OCI-LY3 (cell line): ENCODE measurements around the gene HYI.
"Not testable (repeated sequence)": the region's sequence is repeated elsewhere in the genome, so short reads cannot be mapped to it uniquely, and the experiment has no call there.

Experiments used
- H2AFZ ChIP-seq: fragments of 200-600, 300-600 bp; shearing (Covaris generic); 2 replicates; pipeline ENCODE4 v1.6.0; 2014; ENCODE audit warnings: antibody characterized with exemption, low read depth, low read length
- H3K27ac ChIP-seq: fragments of 200-600, 300-600 bp; sonication (generic); 2 replicates; pipeline ENCODE4 v1.5.1; 2014; ENCODE audit warnings: mild to moderate bottlenecking, low read length, moderate library complexity, mixed read lengths
- H3K27me3 ChIP-seq: fragments of 200-600, 300-600 bp; sonication (generic); 2 replicates; pipeline ENCODE4 v1.6.1; 2014; ENCODE audit warnings: low read depth, low read length, mixed read lengths
- H3K36me3 ChIP-seq: fragments of 200-600, 300-600 bp; sonication (generic); replicated peaks from 2 replicates; pipeline ENCODE3; 2014; ENCODE audit warnings: low read depth, low read length, mixed read lengths
- H3K4me1 ChIP-seq: fragments of 300-600, 200-600 bp; sonication (generic); 2 replicates; pipeline ENCODE4 v1.6.1; 2014; ENCODE audit warnings: low read length, mixed read lengths
- H3K4me2 ChIP-seq: fragments of 200-600, 300-600 bp; sonication (generic); 2 replicates; pipeline ENCODE4 v1.6.1; 2014; ENCODE audit warnings: low read length, mixed read lengths
- H3K4me3 ChIP-seq: fragments of 300-600, 200-600 bp; sonication (generic); 2 replicates; pipeline ENCODE4 v1.5.1; 2014; ENCODE audit warnings: antibody characterized with exemption, mild to moderate bottlenecking, low read length, moderate library complexity
- H3K79me2 ChIP-seq: fragments of 300-600, 200-600 bp; shearing (Covaris generic); 2 replicates; pipeline ENCODE4 v1.6.1; 2014; ENCODE audit warnings: mild to moderate bottlenecking, low read length, mixed read lengths
- H3K9ac ChIP-seq: fragments of 300-600, 200-600 bp; shearing (Covaris generic); 2 replicates; pipeline ENCODE4 v1.6.0; 2014; ENCODE audit warnings: mild to moderate bottlenecking, low read length, moderate library complexity
- H3K9me3 ChIP-seq: fragments of 200-600, 300-600 bp; shearing (Covaris generic); 2 replicates; pipeline ENCODE4 v1.6.1; 2014; ENCODE audit warnings: low read length, mixed read lengths; ENCODE audit not compliant: insufficient read depth
- H4K20me1 ChIP-seq: fragments of 200-600, 300-600 bp; sonication (generic); 2 replicates; pipeline ENCODE4 v1.6.1; 2016; ENCODE audit warnings: low read length, mixed read lengths; ENCODE audit not compliant: insufficient read depth
- CTCF ChIP-seq: fragments of 200-600, 300-600 bp; sonication (generic); IDR thresholded peaks from 2 replicates; pipeline ENCODE4 v1.5.1; 2014; ENCODE audit warnings: antibody characterized with exemption, low read length, low read depth
- EZH2phosphoT487 ChIP-seq: fragments of 200-600 bp; shearing (Covaris generic); IDR thresholded peaks from 2 replicates; pipeline ENCODE4 v1.6.1; 2018; ENCODE audit warnings: antibody characterized with exemption, mixed run types, low read depth

The HYI gene

DNA sequence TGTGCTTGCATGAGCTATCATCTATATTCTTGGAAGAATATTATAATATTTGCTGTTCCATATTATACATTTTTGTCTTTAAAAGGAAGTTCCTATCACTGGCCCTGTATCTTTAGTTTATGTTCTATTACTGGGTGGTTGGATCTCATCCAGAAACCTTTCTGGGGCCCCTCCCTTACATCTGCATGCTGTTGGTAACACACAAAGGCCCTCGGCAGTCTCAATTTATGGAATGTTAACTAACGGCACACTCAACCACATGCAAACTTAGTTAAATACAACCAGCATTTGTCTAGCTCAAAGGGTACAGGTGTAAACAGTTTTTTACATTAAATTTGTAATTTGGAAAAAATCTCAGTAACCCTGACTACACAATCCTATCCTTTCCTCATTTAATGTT lies 9.7 kb upstream of the HYI start:
- no peak overlapping the region for H3K4me2 ChIP-seq
- no peaks in the 10 kb centered on the region for H4K20me1 ChIP-seq
- no peaks in the 10 kb centered on the region for H3K79me2 ChIP-seq
- no peaks in the 10 kb centered on the region for H3K4me1 ChIP-seq
- H3K9me3 ChIP-seq = no peaks in the 10 kb centered on the region
- H3K4me3 ChIP-seq = no peak overlapping the region
- no peak overlapping the region for H3K27ac ChIP-seq
- no peak for TF ChIP-seq CTCF
- no peak for TF ChIP-seq EZH2phosphoT487
- no peak overlapping the region for H3K9ac ChIP-seq
- H3K27me3 ChIP-seq = no peaks in the 10 kb centered on the region
- no peak overlapping the region for H2AFZ ChIP-seq
- no peaks in the 10 kb centered on the region for H3K36me3 ChIP-seq

GRCh38 chr1:43460988-43461693 lies 7.4 kb upstream of the HYI start:
- H3K27me3 ChIP-seq = no peaks in the 10 kb centered on the region
- no peaks in the 10 kb centered on the region for H3K4me1 ChIP-seq
- H4K20me1 ChIP-seq = no peaks in the 10 kb centered on the region
- no peak for TF ChIP-seq CTCF
- TF ChIP-seq EZH2phosphoT487 = no peak
- H3K9me3 ChIP-seq = no peaks in the 10 kb centered on the region
- H3K4me2 ChIP-seq = no peak overlapping the region
- H3K36me3 ChIP-seq = no peaks in the 10 kb centered on the region
- H3K9ac ChIP-seq = no peak overlapping the region
- H3K4me3 ChIP-seq = no peak overlapping the region
- H3K27ac ChIP-seq = no peak overlapping the region
- H3K79me2 ChIP-seq = no peaks in the 10 kb centered on the region
- no peak overlapping the region for H2AFZ ChIP-seq

GRCh38 chr1:43458379-43458778 lies 4.6 kb upstream of the HYI start:
- H3K4me1 ChIP-seq, H3K9ac ChIP-seq, H3K9me3 ChIP-seq, H4K20me1 ChIP-seq, H3K27me3 ChIP-seq, H3K4me3 ChIP-seq, H3K36me3 ChIP-seq, H3K79me2 ChIP-seq, H3K4me2 ChIP-seq, H3K27ac ChIP-seq, H2AFZ ChIP-seq: not testable (repeated sequence)

GRCh38 chr1:43455213-43455889 lies 1.6 kb upstream of the HYI start:
- Histone ChIP-seq H3K4me2 (no peak overlapping the region), H2AFZ (no peak overlapping the region), H3K27me3 (no peaks in the 10 kb centered on the region), H3K9me3 (no peaks in the 10 kb centered on the region), H3K36me3 (no peaks in the 10 kb centered on the region), H4K20me1 (no peaks in the 10 kb centered on the region), H3K4me3 (no peak overlapping the region), H3K27ac (no peak overlapping the region), H3K9ac (no peak overlapping the region), H3K4me1 (no peaks in the 10 kb centered on the region), H3K79me2 (no peaks in the 10 kb centered on the region)
- no peak for TF ChIP-seq CTCF
- no peak for TF ChIP-seq EZH2phosphoT487
